Natural killer cell (primary cell): ENCODE data around the gene LHPP. TPM values are rescaled to one million over a fixed set of nuclear protein-coding genes. Genes with fewer than 3 reads are reported as not detected.

ENCODE experiments used
- ATAC-seq, 3 donors: fragments of 150-1000 bp in 2 of 3; fragments of 200-7000 bp in 1 of 3; cut with Tn5 transposase; 1 replicate in 1 of 3; 2 replicates in 2 of 3; pipeline ENCODE4 v1.10.0; 2021; ENCODE audit warnings: mild to moderate bottlenecking in 2 of 3, moderate library complexity in 2 of 3
- DNase-seq, 2 donors: peaks; one replicate each; pipeline versions ENCODE4 v3.0.0 to v3.0.0-alpha.2; 2013 to 2021; ENCODE audit warnings: mixed read lengths in 1 of 2
- H3K27ac ChIP-seq: one replicate; pipeline ENCODE4 v1.5.1; 2013; ENCODE audit warnings: mild to moderate bottlenecking, low read length
- H3K27me3 ChIP-seq: one replicate; pipeline ENCODE4 v1.6.1; 2013; ENCODE audit warnings: low read length; ENCODE audit not compliant: control insufficient read depth, insufficient read depth
- H3K36me3 ChIP-seq: one replicate; pipeline ENCODE4 v1.6.1; 2013; ENCODE audit warnings: low read length; ENCODE audit not compliant: control insufficient read depth, insufficient read depth
- H3K4me1 ChIP-seq: one replicate; pipeline ENCODE4 v1.6.1; 2013; ENCODE audit warnings: low read length; ENCODE audit not compliant: control insufficient read depth, insufficient read depth
- H3K4me3 ChIP-seq: one replicate; pipeline ENCODE4 v1.5.1; 2013; ENCODE audit warnings: low read length
- H3K9me3 ChIP-seq: one replicate; pipeline ENCODE4 v1.6.1; 2013; ENCODE audit warnings: low read length; ENCODE audit not compliant: control insufficient read depth, insufficient read depth
- H3K27ac Mint-ChIP-seq, 2 donors: one replicate each; pipeline ENCODE4 v1.8.0; 2022; ENCODE audit warnings: mild to moderate bottlenecking in 2 of 2, mixed read lengths in 2 of 2, moderate library complexity in 1 of 2
- H3K27me3 Mint-ChIP-seq, 2 donors: one replicate each; pipeline ENCODE4 v1.8.0; 2022; ENCODE audit warnings: low read depth in 2 of 2, mixed read lengths in 2 of 2
- H3K36me3 Mint-ChIP-seq: one replicate; pipeline ENCODE4 v1.8.0; 2022; ENCODE audit warnings: mixed read lengths
- H3K4me1 Mint-ChIP-seq, 2 donors: one replicate each; pipeline ENCODE4 v1.8.0; 2022; ENCODE audit warnings: mixed read lengths in 2 of 2
- H3K4me3 Mint-ChIP-seq: one replicate; pipeline ENCODE4 v1.8.0; 2022; ENCODE audit warnings: mild to moderate bottlenecking, moderate library complexity, mixed read lengths
- H3K9me3 Mint-ChIP-seq, 2 donors: one replicate each; pipeline ENCODE4 v1.8.0; 2022; ENCODE audit warnings: mixed read lengths in 2 of 2
- CTCF ChIP-seq: fragments of 200-600 bp; IDR thresholded peaks from one replicate; pipeline ENCODE4 v1.8.0; 2022; ENCODE audit warnings: antibody characterized with exemption
- WGBS: methylation state at CpG from one replicate; pipeline ENCODE4 v1.1.7; 2013; ENCODE audit warnings: missing lambda C conversion rate; ENCODE audit not compliant: insufficient coverage; 5-methylcytosine and 5-hydroxymethylcytosine counted together
- intact Hi-C: fragments of 100-400 bp; cut with micrococcal nuclease; formaldehyde crosslinking; loops from one replicate; pipeline ENCODE4 v1.14.2; 2022
- total RNA-seq, 4 donors: library from RNA; stranded (reverse); fragments of 120-200 nt in 1 of 4; gene quantifications; one replicate each; pipeline versions ENCODE4 v1.2.3 to v1.2.4, GENCODE V29; 2013 to 2022

The LHPP gene
- total RNA-seq, 3 donors from 2014 or later (not counting 1 experiment from before 2014, with no cell fraction given): 12.3 to 19.3 (median 14.8) TPM

- ATAC-seq (no peak), DNase-seq (no peak)
- no peak overlapping the region for H3K4me3 ChIP-seq
- Mint-ChIP-seq H3K27ac (no peak overlapping the region), H3K27me3 (peaks cover 24 to 31% of the 10 kb centered on the region in 2 donors), H3K4me1 (no peaks in the 10 kb centered on the region), H3K4me3 (no peak overlapping the region), H3K36me3 (no peaks in the 10 kb centered on the region), H3K9me3 (no peaks in the 10 kb centered on the region)
- H3K4me1 ChIP-seq: no peaks in the 10 kb centered on the region
- TF ChIP-seq CTCF: no peak
- no peaks in the 10 kb centered on the region for H3K36me3 ChIP-seq
- H3K27ac ChIP-seq: no peak overlapping the region
- 100% methylated on average over 2 of the region's 4 CpGs for WGBS
- intact Hi-C loops: no loop called here
- H3K9me3 ChIP-seq: no peaks in the 10 kb centered on the region
- no peaks in the 10 kb centered on the region for H3K27me3 ChIP-seq
Measured at GRCh38 chr10:124425227-124425962, 36.2 kb upstream of the LHPP start.

GRCh38 chr10:124428207-124428777 is 33.3 kb upstream of the LHPP start:
- Histone ChIP-seq H3K27me3 (no peaks in the 10 kb centered on the region), H3K27ac (no peak overlapping the region), H3K9me3 (no peaks in the 10 kb centered on the region), H3K4me1 (no peaks in the 10 kb centered on the region), H3K4me3 (no peak overlapping the region), H3K36me3 (no peaks in the 10 kb centered on the region)
- DNase-seq: no peak
- ATAC-seq: no peak
- no peaks in the 10 kb centered on the region for H3K4me1 Mint-ChIP-seq
- no peaks in the 10 kb centered on the region for H3K9me3 Mint-ChIP-seq
- intact Hi-C loops: no loop called here
- WGBS: 61% methylated on average over 3 of the region's 3 CpGs
- no peaks in the 10 kb centered on the region for H3K36me3 Mint-ChIP-seq
- H3K27me3 Mint-ChIP-seq: peaks cover 18 to 30% of the 10 kb centered on the region in 2 donors
- no peak overlapping the region for H3K4me3 Mint-ChIP-seq
- H3K27ac Mint-ChIP-seq: no peak overlapping the region
- no peak for TF ChIP-seq CTCF

- Mint-ChIP-seq H3K4me1 (no peaks in the 10 kb centered on the region), H3K4me3 (no peak overlapping the region), H3K9me3 (no peaks in the 10 kb centered on the region), H3K27me3 (peaks cover 12 to 30% of the 10 kb centered on the region in 2 donors), H3K27ac (no peak overlapping the region), H3K36me3 (no peaks in the 10 kb centered on the region)
- ATAC-seq (no peak), DNase-seq (no peak)
- no peaks in the 10 kb centered on the region for H3K36me3 ChIP-seq
- no peaks in the 10 kb centered on the region for H3K9me3 ChIP-seq
- WGBS: 75% methylated on average over 4 of the region's 5 CpGs
- TF ChIP-seq CTCF: no peak
- no peaks in the 10 kb centered on the region for H3K27me3 ChIP-seq
- H3K4me1 ChIP-seq: no peaks in the 10 kb centered on the region
- intact Hi-C loops: no loop called here
- H3K4me3 ChIP-seq: no peak overlapping the region
- no peak overlapping the region for H3K27ac ChIP-seq
Measured at GRCh38 chr10:124429576-124429975, 32.0 kb upstream of the LHPP start.
